Loucy (cell line): ENCODE data around the gene HMG20B.
A peak's percentile ranks its signal among the peaks of the same experiment; 100 is the strongest.

Experiments used
- H2AFZ ChIP-seq: fragments of 200-600 bp; sonication (generic); 2 replicates; pipeline ENCODE4 v1.6.0; 2016; ENCODE audit warnings: antibody characterized with exemption, mild to moderate bottlenecking, low read length, moderate library complexity
- H3F3A ChIP-seq: fragments of 200-600 bp; 2 replicates; pipeline ENCODE4 v1.6.0; 2016; ENCODE audit warnings: antibody characterized with exemption, low read depth, mild to moderate bottlenecking
- H3K27me3 ChIP-seq: fragments of 200-600 bp; sonication (generic); 2 replicates; pipeline ENCODE4 v1.6.1; 2014; ENCODE audit warnings: low read length, mild to moderate bottlenecking; ENCODE audit not compliant: insufficient read depth, poor library complexity, severe bottlenecking
- H3K36me3 ChIP-seq: fragments of 200-600 bp; sonication (generic); 2 replicates; pipeline ENCODE4 v1.6.1; 2016; ENCODE audit warnings: low read length; ENCODE audit not compliant: insufficient read depth
- H3K4me1 ChIP-seq: fragments of 200-600 bp; sonication (generic); 2 replicates; pipeline ENCODE4 v1.5.1; 2014; ENCODE audit warnings: low read length, mild to moderate bottlenecking; ENCODE audit not compliant: insufficient read depth, poor library complexity, severe bottlenecking
- H3K4me2 ChIP-seq: fragments of 200-600 bp; sonication (generic); 2 replicates; pipeline ENCODE4 v1.6.0; 2014; ENCODE audit warnings: antibody characterized with exemption, low read length, low read depth, mild to moderate bottlenecking; ENCODE audit not compliant: poor library complexity, severe bottlenecking
- H3K4me3 ChIP-seq: fragments of 200-600 bp; sonication (generic); 2 replicates; pipeline ENCODE4 v1.5.1; 2014; ENCODE audit warnings: low read length, mild to moderate bottlenecking, mixed read lengths; ENCODE audit not compliant: poor library complexity, severe bottlenecking
- H3K79me2 ChIP-seq: fragments of 200-600 bp; sonication (generic); 2 replicates; pipeline ENCODE4 v1.6.1; 2014; ENCODE audit warnings: low read length; ENCODE audit not compliant: insufficient read depth
- H3K9ac ChIP-seq: fragments of 200-600 bp; sonication (generic); 2 replicates; pipeline ENCODE4 v1.6.0; 2014; ENCODE audit warnings: mild to moderate bottlenecking, low read depth, low read length, moderate library complexity; ENCODE audit not compliant: poor library complexity, severe bottlenecking
- H3K9me2 ChIP-seq: fragments of 200-600 bp; sonication (generic); replicated peaks from 2 replicates; pipeline ENCODE4 v1.6.1; 2016; ENCODE audit warnings: low read depth, low read length, mixed read lengths
- H3K9me3 ChIP-seq: fragments of 200-600 bp; sonication (generic); 2 replicates; pipeline ENCODE4 v1.6.1; 2014; ENCODE audit warnings: mild to moderate bottlenecking, antibody characterized with exemption, low read length, low read depth; ENCODE audit not compliant: insufficient read depth
- H4K20me1 ChIP-seq: fragments of 200-600 bp; sonication (generic); 2 replicates; pipeline ENCODE4 v1.6.0; 2014; ENCODE audit warnings: antibody characterized with exemption, low read length, mild to moderate bottlenecking; ENCODE audit not compliant: insufficient read depth, poor library complexity, severe bottlenecking
- EZH2phosphoT487 ChIP-seq: fragments of 200-600 bp; IDR thresholded peaks from 2 replicates; pipeline ENCODE4 v1.6.1; 2018; ENCODE audit warnings: antibody characterized with exemption, mild to moderate bottlenecking, moderate library complexity, borderline replicate concordance
- TF ChIP-seq, protein P1 (sequence below): fragments of 200-600 bp; sonication (generic); conservative IDR thresholded peaks from 2 replicates; pipeline ENCODE4 v1.5.1; 2014; ENCODE audit warnings: mild to moderate bottlenecking, antibody characterized with exemption, low read length

Gene HMG20B

DNA sequence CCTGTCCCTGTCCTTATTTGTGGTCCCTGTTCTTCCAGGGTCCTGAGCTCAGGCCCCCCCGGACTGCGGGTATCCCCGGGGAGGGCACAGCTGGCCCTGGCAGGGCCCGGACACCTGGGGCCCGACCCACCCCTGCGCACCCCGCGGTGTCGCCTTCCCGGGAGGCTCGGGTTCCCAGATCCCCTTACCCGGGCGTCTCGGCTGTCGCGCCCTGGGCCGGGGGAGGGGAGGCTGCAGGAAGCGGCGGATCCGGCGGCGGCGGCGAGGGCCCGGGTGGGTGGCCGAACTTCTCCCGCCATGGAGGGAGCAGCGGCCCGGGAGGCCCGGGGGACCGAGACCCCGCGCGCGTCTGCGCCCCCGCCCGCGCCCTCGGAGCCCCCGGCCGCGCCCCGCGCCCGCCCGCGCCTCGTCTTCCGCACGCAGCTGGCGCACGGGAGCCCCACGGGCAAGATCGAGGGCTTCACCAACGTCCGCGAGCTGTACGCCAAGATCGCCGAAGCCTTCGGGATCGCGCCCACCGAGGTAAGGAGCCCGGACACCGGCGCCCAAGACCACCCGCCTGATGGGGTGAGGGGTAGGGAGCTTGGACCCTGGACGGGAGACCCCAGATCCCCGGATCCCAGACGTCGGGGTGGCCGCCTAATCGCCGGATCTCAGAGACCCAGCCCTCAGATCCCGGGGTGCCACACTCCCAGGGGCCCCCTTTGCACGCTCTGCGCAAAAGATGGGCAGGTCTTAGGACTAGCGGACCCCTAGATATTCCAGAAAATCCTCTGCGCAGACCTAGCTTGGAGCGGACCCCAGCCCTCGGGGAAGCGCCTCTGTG, 12.8 kb downstream of the HMG20B start, which contains the start of gene GIPC3:
Gene GIPC3, plus strand, starts transcription at position 178 of the 826 bp plus-strand sequence. Its CDS starts 120 bp downstream, at position 298.
- H3F3A ChIP-seq: no peaks in the 10 kb centered on the region
- no peaks in the 10 kb centered on the region for H3K79me2 ChIP-seq
- no peak within 1 kb of the TSS for H3K4me3 ChIP-seq
- H3K9me2 ChIP-seq: no peaks in the 10 kb centered on the region
- H3K9ac ChIP-seq: no peak within 1 kb of the TSS
- H3K9me3 ChIP-seq: no peaks in the 10 kb centered on the region
- H3K4me2 ChIP-seq: no peak within 1 kb of the TSS
- H3K4me1 ChIP-seq: no peaks in the 10 kb centered on the region
- no peaks in the 10 kb centered on the region for H3K27me3 ChIP-seq
- TF ChIP-seq, protein P1, sequence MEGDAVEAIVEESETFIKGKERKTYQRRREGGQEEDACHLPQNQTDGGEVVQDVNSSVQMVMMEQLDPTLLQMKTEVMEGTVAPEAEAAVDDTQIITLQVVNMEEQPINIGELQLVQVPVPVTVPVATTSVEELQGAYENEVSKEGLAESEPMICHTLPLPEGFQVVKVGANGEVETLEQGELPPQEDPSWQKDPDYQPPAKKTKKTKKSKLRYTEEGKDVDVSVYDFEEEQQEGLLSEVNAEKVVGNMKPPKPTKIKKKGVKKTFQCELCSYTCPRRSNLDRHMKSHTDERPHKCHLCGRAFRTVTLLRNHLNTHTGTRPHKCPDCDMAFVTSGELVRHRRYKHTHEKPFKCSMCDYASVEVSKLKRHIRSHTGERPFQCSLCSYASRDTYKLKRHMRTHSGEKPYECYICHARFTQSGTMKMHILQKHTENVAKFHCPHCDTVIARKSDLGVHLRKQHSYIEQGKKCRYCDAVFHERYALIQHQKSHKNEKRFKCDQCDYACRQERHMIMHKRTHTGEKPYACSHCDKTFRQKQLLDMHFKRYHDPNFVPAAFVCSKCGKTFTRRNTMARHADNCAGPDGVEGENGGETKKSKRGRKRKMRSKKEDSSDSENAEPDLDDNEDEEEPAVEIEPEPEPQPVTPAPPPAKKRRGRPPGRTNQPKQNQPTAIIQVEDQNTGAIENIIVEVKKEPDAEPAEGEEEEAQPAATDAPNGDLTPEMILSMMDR: no peak
- TF ChIP-seq EZH2phosphoT487: no peak
- no peak within 1 kb of the TSS for H2AFZ ChIP-seq
- no peaks in the 10 kb centered on the region for H3K36me3 ChIP-seq
- no peaks in the 10 kb centered on the region for H4K20me1 ChIP-seq

- peaks cover 3% of the 10 kb centered on the region; the same call in 1 of the 2 replicates for H3K9me3 ChIP-seq
- no peaks in the 10 kb centered on the region for H3K36me3 ChIP-seq
- no peak overlapping the region for H3K9ac ChIP-seq
- no peaks in the 10 kb centered on the region for H3K9me2 ChIP-seq
- TF ChIP-seq EZH2phosphoT487: no peak
- TF ChIP-seq, protein P1: peak; percentile 73
- no peaks in the 10 kb centered on the region for H3K27me3 ChIP-seq
- H3K4me3 ChIP-seq: no peak overlapping the region
- H3K4me1 ChIP-seq: no peaks in the 10 kb centered on the region
- no peak overlapping the region for H2AFZ ChIP-seq
- no peak overlapping the region for H3K4me2 ChIP-seq
- H3K79me2 ChIP-seq: no peaks in the 10 kb centered on the region
- no peaks in the 10 kb centered on the region for H3F3A ChIP-seq
- no peaks in the 10 kb centered on the region for H4K20me1 ChIP-seq
Observed at GRCh38 chr19:3586127-3586626, 13.4 kb downstream of the HMG20B start.

- Histone ChIP-seq H3K4me3 (no peak overlapping the region), H3F3A (no peaks in the 10 kb centered on the region), H3K4me2 (no peak overlapping the region), H3K9ac (no peak overlapping the region), H3K9me3 (peaks cover 6% of the 10 kb centered on the region; the same call in 1 of the 2 replicates), H3K79me2 (no peaks in the 10 kb centered on the region), H3K27me3 (no peaks in the 10 kb centered on the region), H3K4me1 (no peaks in the 10 kb centered on the region), H4K20me1 (no peaks in the 10 kb centered on the region), H3K36me3 (no peaks in the 10 kb centered on the region), H2AFZ (no peak overlapping the region), H3K9me2 (no peaks in the 10 kb centered on the region)
- TF ChIP-seq, protein P1: no peak
- TF ChIP-seq EZH2phosphoT487: no peak
Observed at GRCh38 chr19:3586707-3587346, 14.1 kb downstream of the HMG20B start.
